NCI-H1930 (cell line): ENCODE data around the gene XPO4.
"Not testable (repeated sequence)": the region's sequence is repeated elsewhere in the genome, so short reads cannot be mapped to it uniquely, and the experiment has no call there.

Experiments
- DNase-seq, 2 experiments: peaks; one replicate each; lab custom pipeline; 2025; lab: John Stamatoyannopoulos, UW

The XPO4 gene

GRCh38 chr13:20902438-20903163, at the start of gene XPO4:
Gene XPO4, minus strand, starts transcription at chr13:20902746. Its CDS starts 8 bp downstream, at chr13:20902738.
- peak; percentile 60 to 83 for DNase-seq

GRCh38 chr13:20948001-20948400, 45.5 kb upstream of the XPO4 start:
- DNase-seq: not testable (repeated sequence)

- no peak for DNase-seq
Measured at GRCh38 chr13:20945952-20946383, 43.4 kb upstream of the XPO4 start.

- no peak for DNase-seq
Measured at GRCh38 chr13:20942938-20943559, 40.5 kb upstream of the XPO4 start.

- not testable (repeated sequence) for DNase-seq
Measured at GRCh38 chr13:20940511-20940910, 38.0 kb upstream of the XPO4 start.

- no peak for DNase-seq
Measured at GRCh38 chr13:20940083-20940482, 37.5 kb upstream of the XPO4 start.

- no peak for DNase-seq
Measured at GRCh38 chr13:20939662-20940061, 37.1 kb upstream of the XPO4 start.

GRCh38 chr13:20938302-20938701, 35.8 kb upstream of the XPO4 start:
- no peak for DNase-seq

GRCh38 chr13:20927596-20928257, 25.2 kb upstream of the XPO4 start:
- no peak for DNase-seq

- not testable (repeated sequence) for DNase-seq
Measured at GRCh38 chr13:20925395-20925790, 22.8 kb upstream of the XPO4 start.

- DNase-seq: peak; percentile 41 to 81
Measured at GRCh38 chr13:20924758-20925394, 22.3 kb upstream of the XPO4 start.

GRCh38 chr13:20923272-20923671, 20.7 kb upstream of the XPO4 start:
- DNase-seq: no peak

GRCh38 chr13:20921572-20921971, 19.0 kb upstream of the XPO4 start:
- no peak for DNase-seq

- DNase-seq: not testable (repeated sequence)
Measured at GRCh38 chr13:20915676-20916075, 13.1 kb upstream of the XPO4 start.

- no peak for DNase-seq
Measured at GRCh38 chr13:20911037-20911436, 8.5 kb upstream of the XPO4 start.

GRCh38 chr13:20908714-20909497, 6.4 kb upstream of the XPO4 start:
- DNase-seq: no peak

- no peak for DNase-seq
Measured at GRCh38 chr13:20904908-20905307, 2.4 kb upstream of the XPO4 start.

- no peak for DNase-seq
Measured at GRCh38 chr13:20903164-20903475, 574 bp upstream of the XPO4 start.

GRCh38 chr13:20901668-20902437, 693 bp downstream of the XPO4 start:
- DNase-seq: no peak

GRCh38 chr13:20894245-20894644, 8.3 kb downstream of the XPO4 start:
- DNase-seq: no peak

GRCh38 chr13:20891768-20892167, 10.8 kb downstream of the XPO4 start:
- DNase-seq: no peak
